BJ (cell line): ENCODE measurements around the gene NPHP4. TPM values are rescaled to one million over a fixed set of nuclear protein-coding genes. Genes with fewer than 3 reads are reported as not detected.

Source experiments
- CTCF ChIA-PET: fragments of 350-600 bp; formaldehyde crosslinking; extraction: SDS; loops from one replicate; lab custom pipeline; 2021; ENCODE audit warnings: antibody characterized with exemption, inconsistent platforms; lab: Yijun Ruan, JAX
- POLR2A ChIA-PET: fragments of 300-600 bp; sonication (Branson Sonifier 250); formaldehyde crosslinking; extraction: SDS; loops from one replicate; lab custom pipeline; 2021; ENCODE audit warnings: antibody characterized with exemption; lab: Charles Lee
- DNase-seq: peaks from one replicate; pipeline ENCODE4 v3.0.0-alpha.2; 2011; ENCODE audit warnings: low read depth
- H3K27me3 ChIP-seq: 2 replicates; pipeline ENCODE4 v1.6.0; 2011; ENCODE audit warnings: low read length; ENCODE audit not compliant: control insufficient read depth, insufficient read depth
- H3K36me3 ChIP-seq: 2 replicates; pipeline ENCODE4 v1.5.1; 2011; ENCODE audit warnings: low read length; ENCODE audit not compliant: control insufficient read depth, insufficient read depth
- H3K4me3 ChIP-seq: 2 replicates; pipeline ENCODE4 v1.5.1; 2011; ENCODE audit warnings: low read depth, mild to moderate bottlenecking, control low read depth, low read length
- CTCF ChIP-seq: IDR thresholded peaks from 2 replicates; pipeline ENCODE4 v1.5.1; 2011; ENCODE audit warnings: low read depth, mild to moderate bottlenecking, control low read depth, inconsistent platforms, low read length, moderate library complexity; ENCODE audit not compliant: insufficient read depth
- polyA plus RNA-seq: library from polyadenylated mRNA; depleted of rRNA; stranded (reverse); fragments of >200 nt; gene quantifications from 2 replicates; pipeline ENCODE4 v1.2.3, GENCODE V29; 2011

NPHP4 gene
- polyA plus RNA-seq, 1 experiment = 4.3 TPM

GRCh38 chr1:5877683-5878530 is 114.3 kb downstream of the NPHP4 start:
- no peak for DNase-seq
- no peaks in the 10 kb centered on the region for H3K27me3 ChIP-seq
- no peak overlapping the region for H3K4me3 ChIP-seq
- ChIA-PET CTCF (no interaction called here), POLR2A (no interaction called here)
- H3K36me3 ChIP-seq = peaks cover 13% of the 10 kb centered on the region
- no peak for TF ChIP-seq CTCF

GRCh38 chr1:5877001-5877400 is 115.2 kb downstream of the NPHP4 start:
- POLR2A ChIA-PET = no interaction called here
- peaks cover 15% of the 10 kb centered on the region for H3K36me3 ChIP-seq
- DNase-seq = no peak
- H3K4me3 ChIP-seq = no peak overlapping the region
- no peaks in the 10 kb centered on the region for H3K27me3 ChIP-seq
- no peak for TF ChIP-seq CTCF
- CTCF ChIA-PET = no interaction called here

- DNase-seq = no peak
- H3K27me3 ChIP-seq = no peaks in the 10 kb centered on the region
- no peak overlapping the region for H3K4me3 ChIP-seq
- CTCF ChIA-PET = no interaction called here
- peaks cover 15% of the 10 kb centered on the region for H3K36me3 ChIP-seq
- POLR2A ChIA-PET = no interaction called here
- no peak for TF ChIP-seq CTCF
Measured at GRCh38 chr1:5876094-5876650, 116.1 kb downstream of the NPHP4 start.

- ChIA-PET CTCF (no interaction called here), POLR2A (no interaction called here)
- H3K27me3 ChIP-seq = no peaks in the 10 kb centered on the region
- H3K36me3 ChIP-seq = peaks cover 15% of the 10 kb centered on the region
- no peak for TF ChIP-seq CTCF
- H3K4me3 ChIP-seq = no peak overlapping the region
- no peak for DNase-seq
Measured at GRCh38 chr1:5875345-5875910, 116.8 kb downstream of the NPHP4 start.

GRCh38 chr1:5874416-5875110 is 117.7 kb downstream of the NPHP4 start:
- Histone ChIP-seq H3K27me3 (no peaks in the 10 kb centered on the region), H3K4me3 (no peak overlapping the region), H3K36me3 (peaks cover 12% of the 10 kb centered on the region)
- no peak for TF ChIP-seq CTCF
- no peak for DNase-seq
- ChIA-PET CTCF (interaction anchor here (0.7 kb wide), 1 partner anchor 9 kb away, joined by 3 read pairs; no protein-coding TSS in a partner anchor), POLR2A (interaction anchor here (0.6 kb wide), 1 partner anchor 16 kb away, joined by 3 read pairs; no protein-coding TSS in a partner anchor)
